BE2C (cell line): ENCODE data around the gene SMPD3.

ENCODE experiments used
- DNase-seq: peaks from one replicate; pipeline ENCODE4 v3.0.0-alpha.2; 2020
- H3K27me3 ChIP-seq: fragments of 250-450 bp; sonication (Bioruptor Pico); 2 replicates; pipeline ENCODE4 v1.5.1; 2020; ENCODE audit warnings: mild to moderate bottlenecking
- H3K36me3 ChIP-seq: fragments of 250-450 bp; sonication (Bioruptor Pico); 2 replicates; pipeline ENCODE4 v1.5.1; 2020; ENCODE audit warnings: mild to moderate bottlenecking
- H3K4me1 ChIP-seq: fragments of 250-450 bp; sonication (Bioruptor Pico); 2 replicates; pipeline ENCODE4 v1.5.1; 2020
- H3K4me3 ChIP-seq: 2 replicates; pipeline ENCODE4 v1.5.1; 2011; ENCODE audit warnings: low read depth, low read length
- H3K9me3 ChIP-seq: fragments of 250-450 bp; sonication (Bioruptor Pico); 2 replicates; pipeline ENCODE4 v1.5.1; 2020
- TF ChIP-seq, protein P1 (sequence below): IDR thresholded peaks from 2 replicates; pipeline ENCODE4 v1.5.1; 2012; ENCODE audit warnings: mild to moderate bottlenecking, low read depth, low read length

The SMPD3 gene

DNA sequence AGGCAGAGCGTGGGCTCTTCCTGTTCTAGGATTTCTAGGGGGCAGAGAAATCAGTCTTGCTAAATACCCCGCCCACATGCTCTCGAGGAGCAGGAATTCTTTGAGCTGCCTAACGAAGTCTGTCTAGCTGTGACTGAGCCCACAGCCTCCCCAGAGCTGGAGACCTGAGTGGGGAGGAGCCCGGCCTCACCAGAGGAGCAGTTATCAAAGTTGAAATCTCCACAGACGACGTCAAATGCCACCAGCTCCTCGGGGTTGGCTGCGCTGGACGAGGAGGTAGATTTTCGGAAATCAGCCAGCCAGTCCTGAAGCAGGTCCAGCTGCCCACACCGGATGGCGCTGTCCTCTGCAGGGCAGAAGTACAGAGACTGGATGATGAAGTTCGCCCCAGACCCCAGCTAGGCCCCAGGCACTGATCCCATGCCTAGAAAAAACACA is 83.7 kb downstream of the SMPD3 start:
- H3K27me3 ChIP-seq, result no peaks in the 10 kb centered on the region
- no peak for DNase-seq
- no peaks in the 10 kb centered on the region for H3K36me3 ChIP-seq
- TF ChIP-seq, protein P1, sequence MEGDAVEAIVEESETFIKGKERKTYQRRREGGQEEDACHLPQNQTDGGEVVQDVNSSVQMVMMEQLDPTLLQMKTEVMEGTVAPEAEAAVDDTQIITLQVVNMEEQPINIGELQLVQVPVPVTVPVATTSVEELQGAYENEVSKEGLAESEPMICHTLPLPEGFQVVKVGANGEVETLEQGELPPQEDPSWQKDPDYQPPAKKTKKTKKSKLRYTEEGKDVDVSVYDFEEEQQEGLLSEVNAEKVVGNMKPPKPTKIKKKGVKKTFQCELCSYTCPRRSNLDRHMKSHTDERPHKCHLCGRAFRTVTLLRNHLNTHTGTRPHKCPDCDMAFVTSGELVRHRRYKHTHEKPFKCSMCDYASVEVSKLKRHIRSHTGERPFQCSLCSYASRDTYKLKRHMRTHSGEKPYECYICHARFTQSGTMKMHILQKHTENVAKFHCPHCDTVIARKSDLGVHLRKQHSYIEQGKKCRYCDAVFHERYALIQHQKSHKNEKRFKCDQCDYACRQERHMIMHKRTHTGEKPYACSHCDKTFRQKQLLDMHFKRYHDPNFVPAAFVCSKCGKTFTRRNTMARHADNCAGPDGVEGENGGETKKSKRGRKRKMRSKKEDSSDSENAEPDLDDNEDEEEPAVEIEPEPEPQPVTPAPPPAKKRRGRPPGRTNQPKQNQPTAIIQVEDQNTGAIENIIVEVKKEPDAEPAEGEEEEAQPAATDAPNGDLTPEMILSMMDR, result peak; percentile 32
- H3K9me3 ChIP-seq, result no peaks in the 10 kb centered on the region
- no peak overlapping the region for H3K4me3 ChIP-seq
- peaks cover 39% of the 10 kb centered on the region for H3K4me1 ChIP-seq

DNA sequence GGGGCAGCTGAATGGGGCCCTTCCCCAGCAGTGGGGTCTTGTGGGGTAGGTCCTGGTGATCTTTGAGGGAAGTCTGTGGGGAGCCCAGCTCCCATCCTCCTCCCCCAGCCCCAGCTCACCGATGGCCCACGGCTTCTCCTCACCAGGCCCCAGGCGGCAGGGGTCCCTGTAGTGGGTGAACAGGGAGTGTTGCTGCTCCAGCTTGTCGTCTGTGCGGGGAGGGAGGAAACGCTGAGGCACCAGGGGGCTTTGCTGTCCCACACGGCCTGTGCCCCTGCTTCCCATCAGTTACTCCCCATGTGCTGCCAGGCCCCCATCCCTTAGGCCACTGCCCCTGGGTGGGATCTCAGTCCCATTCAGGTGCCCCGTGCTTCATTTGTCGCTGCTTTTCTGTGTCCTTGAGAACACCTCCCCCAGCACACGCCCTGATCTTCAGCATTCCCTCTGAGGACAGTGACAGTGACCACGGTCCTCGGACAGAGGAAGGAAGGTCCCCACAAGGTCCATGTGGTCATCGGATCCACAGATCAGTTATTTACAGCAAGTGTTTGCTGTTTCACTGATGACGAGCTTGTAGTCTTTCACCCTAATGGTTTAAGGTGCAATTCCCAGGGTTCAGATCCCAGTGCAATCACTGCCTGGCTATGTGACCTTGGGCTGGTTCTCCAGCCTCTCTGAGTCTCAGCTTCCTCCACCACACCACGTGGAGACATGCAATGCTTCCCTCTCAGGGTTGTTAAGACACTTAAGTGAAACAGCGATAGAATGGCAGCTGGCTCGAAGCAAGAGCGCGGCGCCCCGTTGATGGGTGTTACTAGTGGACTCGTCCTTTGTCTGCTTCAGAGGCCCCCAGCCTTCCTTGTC is 84.4 kb downstream of the SMPD3 start:
- TF ChIP-seq, protein P1, result no peak
- Histone ChIP-seq H3K4me1 (peaks cover 39% of the 10 kb centered on the region), H3K36me3 (no peaks in the 10 kb centered on the region), H3K4me3 (no peak overlapping the region), H3K27me3 (no peaks in the 10 kb centered on the region), H3K9me3 (no peaks in the 10 kb centered on the region)
- DNase-seq, result no peak

GRCh38 chr16:68362947-68363657 is 85.2 kb downstream of the SMPD3 start:
- Histone ChIP-seq H3K4me1 (peaks cover 39% of the 10 kb centered on the region), H3K4me3 (no peak overlapping the region), H3K36me3 (peaks cover under 1% of the 10 kb centered on the region; the same call in 1 of the 2 replicates), H3K9me3 (no peaks in the 10 kb centered on the region), H3K27me3 (no peaks in the 10 kb centered on the region)
- DNase-seq, result no peak
- TF ChIP-seq, protein P1, result no peak

GRCh38 chr16:68362262-68362913 is 85.9 kb downstream of the SMPD3 start:
- DNase-seq, result peak; percentile 64
- Histone ChIP-seq H3K4me1 (peaks cover 39% of the 10 kb centered on the region), H3K36me3 (peaks cover 7% of the 10 kb centered on the region), H3K4me3 (no peak overlapping the region), H3K9me3 (no peaks in the 10 kb centered on the region), H3K27me3 (no peaks in the 10 kb centered on the region)
- TF ChIP-seq, protein P1, result no peak

GRCh38 chr16:68361485-68361884 is 86.8 kb downstream of the SMPD3 start:
- Histone ChIP-seq H3K4me1 (peaks cover 39% of the 10 kb centered on the region), H3K4me3 (no peak overlapping the region), H3K9me3 (no peaks in the 10 kb centered on the region), H3K36me3 (peaks cover 16% of the 10 kb centered on the region), H3K27me3 (no peaks in the 10 kb centered on the region)
- TF ChIP-seq, protein P1, result no peak
- no peak for DNase-seq
